Choroid plexus epithelial cell (primary cell): ENCODE results near the gene RMI2.

Experiments
- DNase-seq: peaks from one replicate; pipeline ENCODE4 v3.0.0-alpha.2; 2010; ENCODE audit warnings: low read depth
- H3K4me3 ChIP-seq: 2 replicates; pipeline ENCODE4 v1.5.1; 2011; ENCODE audit warnings: low read depth, mild to moderate bottlenecking, control low read depth, low read length, moderate library complexity
- TF ChIP-seq, protein P1 (sequence below): conservative IDR thresholded peaks from 2 replicates; pipeline ENCODE4 v1.5.1; 2011; ENCODE audit warnings: low read depth, mild to moderate bottlenecking, control low read depth, inconsistent platforms, low read length, moderate library complexity

RMI2 gene

DNA sequence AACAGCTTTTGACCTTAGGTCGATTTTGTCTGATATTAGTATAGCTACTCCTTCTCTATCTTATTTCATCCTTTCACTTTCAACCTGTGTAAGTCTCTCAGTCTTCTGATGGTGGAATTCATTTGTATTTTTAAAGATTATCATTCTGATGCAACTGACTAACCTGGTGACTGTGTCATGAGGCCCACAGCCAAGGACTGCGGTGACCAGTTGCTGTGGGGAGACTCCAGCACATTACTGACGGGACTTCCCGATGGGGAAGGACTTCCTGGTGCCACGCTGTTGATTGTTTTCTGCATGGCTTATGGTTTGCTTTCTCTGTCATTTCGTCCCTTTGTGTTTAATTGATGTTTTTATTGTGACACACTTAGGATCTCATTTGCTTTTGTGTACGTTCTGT is 34.2 kb downstream of the RMI2 start:
- TF ChIP-seq, protein P1, sequence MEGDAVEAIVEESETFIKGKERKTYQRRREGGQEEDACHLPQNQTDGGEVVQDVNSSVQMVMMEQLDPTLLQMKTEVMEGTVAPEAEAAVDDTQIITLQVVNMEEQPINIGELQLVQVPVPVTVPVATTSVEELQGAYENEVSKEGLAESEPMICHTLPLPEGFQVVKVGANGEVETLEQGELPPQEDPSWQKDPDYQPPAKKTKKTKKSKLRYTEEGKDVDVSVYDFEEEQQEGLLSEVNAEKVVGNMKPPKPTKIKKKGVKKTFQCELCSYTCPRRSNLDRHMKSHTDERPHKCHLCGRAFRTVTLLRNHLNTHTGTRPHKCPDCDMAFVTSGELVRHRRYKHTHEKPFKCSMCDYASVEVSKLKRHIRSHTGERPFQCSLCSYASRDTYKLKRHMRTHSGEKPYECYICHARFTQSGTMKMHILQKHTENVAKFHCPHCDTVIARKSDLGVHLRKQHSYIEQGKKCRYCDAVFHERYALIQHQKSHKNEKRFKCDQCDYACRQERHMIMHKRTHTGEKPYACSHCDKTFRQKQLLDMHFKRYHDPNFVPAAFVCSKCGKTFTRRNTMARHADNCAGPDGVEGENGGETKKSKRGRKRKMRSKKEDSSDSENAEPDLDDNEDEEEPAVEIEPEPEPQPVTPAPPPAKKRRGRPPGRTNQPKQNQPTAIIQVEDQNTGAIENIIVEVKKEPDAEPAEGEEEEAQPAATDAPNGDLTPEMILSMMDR: no peak
- no peak for DNase-seq
- no peak overlapping the region for H3K4me3 ChIP-seq

DNA sequence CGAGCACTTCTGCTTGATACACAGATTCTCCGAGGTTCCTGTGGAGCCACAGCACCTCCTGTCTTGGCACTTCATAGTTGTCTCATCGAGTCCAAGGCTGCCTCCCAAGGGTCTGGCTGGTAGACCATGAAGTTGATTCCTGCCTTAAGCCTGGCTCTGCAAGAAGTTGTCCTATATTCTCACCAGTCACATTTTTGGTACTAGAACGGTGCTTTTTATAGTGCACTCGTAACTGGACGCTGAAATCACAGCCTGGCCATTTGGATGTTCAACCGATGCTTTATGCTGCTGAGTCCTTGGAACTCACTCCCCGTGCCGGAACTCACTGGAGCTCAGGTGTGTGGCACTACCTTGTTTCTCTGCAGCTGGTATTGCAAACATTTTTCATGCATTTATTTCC is 35.6 kb downstream of the RMI2 start:
- TF ChIP-seq, protein P1: no peak
- DNase-seq: no peak
- no peak overlapping the region for H3K4me3 ChIP-seq

DNA sequence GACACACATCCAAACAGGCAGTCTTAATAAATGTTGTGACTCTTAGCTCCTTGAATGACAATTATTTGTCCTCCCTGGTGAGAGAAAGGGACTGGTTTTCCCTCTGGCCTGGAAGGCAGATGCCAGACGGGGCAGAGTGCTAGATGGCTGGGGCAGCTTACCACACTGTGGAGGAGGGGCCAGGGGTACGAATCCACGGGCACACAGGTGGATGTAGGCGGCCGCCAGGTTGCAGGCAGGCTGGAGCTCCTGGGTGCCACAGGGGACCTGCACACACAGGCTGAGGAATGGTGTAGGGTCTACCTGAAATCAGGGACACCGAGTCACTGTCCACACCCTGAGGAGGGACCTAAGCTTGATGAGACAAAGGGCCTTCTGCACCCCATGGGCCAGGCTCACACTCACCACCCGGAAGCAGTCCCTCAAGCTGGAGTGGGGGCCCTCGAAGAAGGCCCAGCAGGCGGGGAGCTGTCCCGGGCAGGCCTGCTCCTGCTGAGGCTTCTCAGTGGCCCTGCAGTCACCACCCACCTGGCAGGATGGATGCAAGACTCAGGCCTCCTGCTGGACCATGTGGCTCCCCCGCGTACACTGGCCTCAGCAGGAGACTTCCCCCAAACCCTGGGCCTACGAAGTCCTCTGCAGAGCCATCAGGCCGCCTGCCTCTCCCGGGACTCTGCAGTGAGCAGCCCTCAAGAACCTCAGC is 38.4 kb downstream of the RMI2 start:
- no peak overlapping the region for H3K4me3 ChIP-seq
- TF ChIP-seq, protein P1: no peak
- DNase-seq: no peak

DNA sequence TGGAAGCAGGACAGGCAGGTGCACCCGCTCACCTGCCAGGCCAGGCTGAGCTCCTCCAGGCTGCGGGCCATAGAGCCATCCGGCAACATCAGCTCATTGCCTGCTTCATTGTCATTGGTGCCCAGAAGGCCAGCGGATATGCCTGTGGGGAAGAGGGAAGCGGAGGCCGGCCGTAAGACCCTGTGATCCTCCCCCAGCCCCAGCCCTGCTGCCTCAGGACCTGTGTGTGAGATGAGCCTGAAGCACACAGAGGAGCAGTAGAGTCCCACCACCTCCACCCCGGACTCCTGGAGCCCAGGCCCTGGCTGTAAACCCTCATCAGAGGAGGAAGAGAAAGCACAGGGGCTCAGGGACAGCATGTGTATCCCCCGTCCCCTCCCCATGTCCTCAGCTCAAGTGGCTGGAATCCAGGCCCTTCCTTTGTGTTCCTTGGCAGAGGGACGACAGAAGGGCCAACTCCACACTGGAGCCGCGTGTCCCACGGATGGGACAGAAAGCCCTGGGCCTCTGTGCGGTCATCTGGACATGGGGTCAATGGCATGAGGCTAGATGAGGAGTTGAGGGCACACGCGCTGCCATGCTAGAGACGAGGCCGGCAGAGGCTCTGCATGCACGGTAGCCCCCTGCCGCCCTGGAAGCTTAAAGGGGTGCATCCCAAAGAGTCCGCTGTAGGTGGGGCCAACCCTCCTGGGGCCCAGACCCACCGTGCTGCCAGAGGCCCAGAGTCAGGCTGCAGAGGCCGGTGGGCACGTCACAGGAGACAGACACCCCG is 39.1 kb downstream of the RMI2 start:
- TF ChIP-seq, protein P1: no peak
- H3K4me3 ChIP-seq: no peak overlapping the region
- DNase-seq: no peak

DNA sequence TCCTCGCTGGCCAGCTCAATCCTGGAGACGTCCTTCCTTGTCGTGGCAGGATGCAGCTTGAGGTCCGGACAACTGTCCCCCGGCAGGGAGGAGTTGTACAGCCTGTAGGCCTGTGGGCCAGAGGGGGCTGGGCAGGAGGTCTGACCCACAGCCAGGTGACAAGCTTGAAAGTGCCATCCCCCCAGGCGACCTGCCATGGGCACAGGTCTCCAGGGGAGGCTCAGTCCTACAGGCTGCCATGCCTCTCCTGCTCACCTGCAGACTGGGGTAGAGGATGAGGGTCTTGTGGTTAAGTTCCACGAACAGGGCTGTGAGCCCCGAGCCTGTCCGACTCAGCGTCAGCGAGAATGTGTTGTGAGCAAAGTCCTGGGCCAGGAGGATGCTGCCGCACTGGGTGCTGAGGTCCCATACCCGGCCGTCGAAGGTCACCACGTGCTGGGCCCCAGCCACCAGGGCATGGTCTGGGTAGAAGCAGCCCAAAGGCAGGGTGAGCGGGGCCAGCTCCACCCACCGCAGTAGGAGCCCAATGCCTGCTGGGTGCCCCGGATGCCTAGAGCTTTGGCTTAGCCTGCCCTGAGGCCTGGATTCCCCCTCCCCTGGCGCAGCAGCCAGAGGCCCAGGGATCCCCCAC is 39.8 kb downstream of the RMI2 start:
- H3K4me3 ChIP-seq: no peak overlapping the region
- TF ChIP-seq, protein P1: no peak
- DNase-seq: no peak

DNA sequence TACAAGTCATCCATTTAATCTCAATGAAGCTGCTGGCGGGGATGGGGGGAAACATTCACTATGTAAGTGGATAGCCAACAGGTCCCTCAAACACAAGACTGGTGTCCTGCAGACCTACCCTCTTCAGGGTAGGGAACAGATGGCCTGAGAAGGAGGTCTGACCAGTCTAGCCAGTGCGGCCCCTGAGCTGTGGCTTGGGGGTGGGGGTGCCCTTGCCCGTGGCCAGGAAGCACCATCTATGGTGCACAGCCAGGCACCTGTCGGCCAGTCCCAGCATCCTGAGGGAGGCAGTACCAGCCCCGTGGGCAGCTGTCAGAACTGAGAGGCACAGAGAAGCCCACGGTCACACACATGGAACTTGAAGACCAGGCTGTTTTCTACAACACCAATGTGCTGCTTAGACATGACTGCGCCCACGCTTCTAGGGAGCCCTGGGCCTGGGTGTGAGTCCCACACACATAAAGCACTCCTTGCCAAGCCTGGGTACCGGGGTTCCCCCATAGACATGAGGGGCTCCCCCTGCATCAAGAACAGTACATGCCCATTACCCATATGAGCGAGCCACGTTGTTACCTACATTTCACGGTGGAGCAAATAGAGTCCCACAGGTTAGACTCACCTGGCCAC is 40.9 kb downstream of the RMI2 start:
- DNase-seq: no peak
- TF ChIP-seq, protein P1: no peak
- no peak overlapping the region for H3K4me3 ChIP-seq
